H1 (cell line): ENCODE data around the gene ZBTB34. TPM values are rescaled to one million over a fixed set of nuclear protein-coding genes. Genes with fewer than 3 reads are reported as not detected.

Source experiments
- EP300 ChIP-seq, 2 experiments: IDR thresholded peaks; 1 replicate in 1 of 2; 2 replicates in 1 of 2; pipeline ENCODE4 v1.6.1; 2011 to 2012; ENCODE audit warnings: low read depth in 2 of 2, low read length in 2 of 2, mild to moderate bottlenecking in 2 of 2, borderline replicate concordance in 1 of 2, inconsistent platforms in 1 of 2, moderate library complexity in 1 of 2
- HDAC6 ChIP-seq: IDR thresholded peaks from one replicate; pipeline ENCODE4 v1.7.1; 2012; ENCODE audit warnings: low read depth, mild to moderate bottlenecking, inconsistent platforms, low read length, moderate library complexity
- RAD21 ChIP-seq, 2 experiments: IDR thresholded peaks in 1 of 2; conservative IDR thresholded peaks in 1 of 2; 2 replicates each; pipeline ENCODE4 v1.6.1; 2011; ENCODE audit warnings: low read depth in 2 of 2, low read length in 2 of 2, improper control_type of control experiment in 1 of 2, inconsistent platforms in 1 of 2, mild to moderate bottlenecking in 1 of 2, moderate library complexity in 1 of 2
- RXRA ChIP-seq: IDR thresholded peaks from 2 replicates; pipeline ENCODE4 v1.6.1; 2011; ENCODE audit warnings: low read depth, mild to moderate bottlenecking, low read length, moderate library complexity; ENCODE audit not compliant: insufficient read depth
- TAF7 ChIP-seq: optimal IDR thresholded peaks from 2 replicates; pipeline ENCODE3; 2011; ENCODE audit warnings: low read depth, mild to moderate bottlenecking, inconsistent platforms, low read length, moderate library complexity, borderline replicate concordance
- TBP ChIP-seq: IDR thresholded peaks from 2 replicates; pipeline ENCODE4 v1.6.1; 2011; ENCODE audit warnings: low read depth, low read length, improper control_type of control experiment
- polyA plus RNA-seq, 7 experiments: library from polyadenylated mRNA; depleted of rRNA in 3 of 7; stranded (reverse) in 5 of 7; unstranded in 2 of 7; fragments of >200 nt in 5 of 7; fragments of 200-250 nt in 2 of 7; gene quantifications; 1 replicate in 5 of 7; 2 replicates in 1 of 7; 4 replicates in 1 of 7; pipeline versions ENCODE4 v1.2.1 to v1.2.3, GENCODE V29; 2011 to 2013; ENCODE audit warnings: missing spikeins in 2 of 7, mixed read lengths in 2 of 7
- total RNA-seq: library from RNA; stranded (reverse); fragmentation: NEBNext Ultra II Directional; extraction: Animal tissue kit (Norgen Biotek cat#: 25700); gene quantifications from 2 replicates; pipeline ENCODE4 v1.2.1, GENCODE V29; 2021

Gene ZBTB34
- total and polyA plus RNA-seq, 2 of the 8 experiments (the other 6 are each of a cell fraction or from before 2014, with no cell fraction given), result 8.2 to 15.9 TPM

DNA sequence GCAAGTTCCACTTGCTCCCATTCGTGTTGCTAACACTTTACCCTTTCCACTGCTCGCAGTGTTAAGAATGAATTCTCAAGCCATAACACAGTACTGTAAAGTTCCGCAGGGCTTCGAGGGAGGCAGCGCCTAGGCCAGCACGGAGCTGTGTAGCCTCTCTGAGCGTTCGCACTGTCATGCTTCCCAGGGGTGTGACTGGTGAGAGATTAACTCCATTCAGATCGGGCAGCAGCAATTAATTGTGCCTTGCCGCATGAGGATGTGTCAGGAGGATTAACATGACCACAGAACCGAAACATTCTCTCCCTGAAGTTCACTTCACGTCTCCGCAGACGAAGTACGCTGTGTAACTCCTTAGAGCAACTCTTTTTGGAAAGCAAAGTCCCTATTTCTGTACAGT, 23.2 kb downstream of the ZBTB34 start (continued):
- TF ChIP-seq RAD21 (IDR thresholded peaks at IDR 0.05 in 1 of 2, conservative IDR thresholded peaks at IDR 0.05 in 1 of 2; ENCODE audit: low read depth in 2 of 2, low read length in 2 of 2) (no peak), EP300 (IDR thresholded peaks at IDR 0.05; ENCODE audit: borderline replicate concordance in 1 of 2, low read depth in 2 of 2, low read length in 2 of 2) (no peak), TBP (no peak), TAF7 (no peak), HDAC6 (no peak), RXRA (no peak)
